ENCODE data around the gene MLPH.

The MLPH gene

GRCh38 chr2:237486819-237487448, at the start of gene MLPH:
MLPH (plus strand) TSS chr2:237487251; CDS start chr2:237493427, 6,176 bp downstream.
- Histone ChIP-seq H3K27me3 (ENCODE audit: control insufficient read depth in 1 of 2, insufficient read depth in 2 of 2, low read length in 2 of 2) (peaks cover 7 to 27% of the 10 kb centered on the region in 2 donors), H3K9me3 (ENCODE audit: low read length) (peaks cover 6% of the 10 kb centered on the region), H3K9ac (ENCODE audit: low read length) (no peak within 1 kb of the TSS), H3K36me3 (ENCODE audit: insufficient read depth, low read length) (no peaks in the 10 kb centered on the region), H3K4me3 (ENCODE audit: low read depth in 1 of 2, low read length in 2 of 2) (peak within 1 kb of the TSS; percentile 41 to 50), H3K4me1 (ENCODE audit: insufficient read depth, low read length) (peaks cover 9% of the 10 kb centered on the region), H3K27ac (ENCODE audit: low read depth, low read length) (no peak within 1 kb of the TSS)

- Histone ChIP-seq H3K4me1 (ENCODE audit: insufficient read depth, low read length) (peaks cover 38% of the 10 kb centered on the region), H3K4me3 (ENCODE audit: low read depth in 1 of 2, low read length in 2 of 2) (no peak overlapping the region), H3K36me3 (ENCODE audit: insufficient read depth, low read length) (no peaks in the 10 kb centered on the region), H3K27ac (ENCODE audit: low read depth, low read length) (no peak overlapping the region), H3K9me3 (ENCODE audit: low read length) (no peaks in the 10 kb centered on the region), H3K27me3 (ENCODE audit: control insufficient read depth in 1 of 2, insufficient read depth in 2 of 2, low read length in 2 of 2) (no peaks in the 10 kb centered on the region), H3K9ac (ENCODE audit: low read length) (no peak overlapping the region)
These were observed 49.5 kb upstream of the MLPH start for GRCh38 chr2:237437566-237437965.

GRCh38 chr2:237438080-237438940, 48.7 kb upstream of the MLPH start:
- Histone ChIP-seq H3K4me1 (ENCODE audit: insufficient read depth, low read length) (peaks cover 32% of the 10 kb centered on the region), H3K9ac (ENCODE audit: low read length) (no peak overlapping the region), H3K4me3 (ENCODE audit: low read depth in 1 of 2, low read length in 2 of 2) (no peak overlapping the region), H3K27me3 (ENCODE audit: control insufficient read depth in 1 of 2, insufficient read depth in 2 of 2, low read length in 2 of 2) (no peaks in the 10 kb centered on the region), H3K9me3 (ENCODE audit: low read length) (no peaks in the 10 kb centered on the region), H3K36me3 (ENCODE audit: insufficient read depth, low read length) (no peaks in the 10 kb centered on the region), H3K27ac (ENCODE audit: low read depth, low read length) (no peak overlapping the region)

- Histone ChIP-seq H3K9me3 (ENCODE audit: low read length) (no peaks in the 10 kb centered on the region), H3K27ac (ENCODE audit: low read depth, low read length) (no peak overlapping the region), H3K27me3 (ENCODE audit: control insufficient read depth in 1 of 2, insufficient read depth in 2 of 2, low read length in 2 of 2) (no peaks in the 10 kb centered on the region), H3K9ac (ENCODE audit: low read length) (no peak overlapping the region), H3K4me3 (ENCODE audit: low read depth in 1 of 2, low read length in 2 of 2) (no peak overlapping the region), H3K36me3 (ENCODE audit: insufficient read depth, low read length) (no peaks in the 10 kb centered on the region), H3K4me1 (ENCODE audit: insufficient read depth, low read length) (peaks cover 10% of the 10 kb centered on the region)
These were observed 46.2 kb upstream of the MLPH start for GRCh38 chr2:237440819-237441281.

- H3K9ac ChIP-seq (ENCODE audit: low read length): no peak overlapping the region
- H3K4me1 ChIP-seq (ENCODE audit: insufficient read depth, low read length): peaks cover 3% of the 10 kb centered on the region
- no peak overlapping the region for H3K4me3 ChIP-seq (ENCODE audit: low read depth in 1 of 2, low read length in 2 of 2)
- H3K36me3 ChIP-seq (ENCODE audit: insufficient read depth, low read length): no peaks in the 10 kb centered on the region
- no peaks in the 10 kb centered on the region for H3K27me3 ChIP-seq (ENCODE audit: control insufficient read depth in 1 of 2, insufficient read depth in 2 of 2, low read length in 2 of 2)
- H3K9me3 ChIP-seq (ENCODE audit: low read length): no peaks in the 10 kb centered on the region
- no peak overlapping the region for H3K27ac ChIP-seq (ENCODE audit: low read depth, low read length)
These were observed 45.3 kb upstream of the MLPH start for GRCh38 chr2:237441605-237442274.

GRCh38 chr2:237444071-237444470, 43.0 kb upstream of the MLPH start:
- Histone ChIP-seq H3K9me3 (ENCODE audit: low read length) (no peaks in the 10 kb centered on the region), H3K27me3 (ENCODE audit: control insufficient read depth in 1 of 2, insufficient read depth in 2 of 2, low read length in 2 of 2) (no peaks in the 10 kb centered on the region), H3K4me1 (ENCODE audit: insufficient read depth, low read length) (peaks cover 5% of the 10 kb centered on the region), H3K27ac (ENCODE audit: low read depth, low read length) (no peak overlapping the region), H3K36me3 (ENCODE audit: insufficient read depth, low read length) (no peaks in the 10 kb centered on the region), H3K9ac (ENCODE audit: low read length) (no peak overlapping the region), H3K4me3 (ENCODE audit: low read depth in 1 of 2, low read length in 2 of 2) (no peak overlapping the region)

- Histone ChIP-seq H3K9ac (ENCODE audit: low read length) (no peak overlapping the region), H3K27me3 (ENCODE audit: control insufficient read depth in 1 of 2, insufficient read depth in 2 of 2, low read length in 2 of 2) (no peaks in the 10 kb centered on the region), H3K4me1 (ENCODE audit: insufficient read depth, low read length) (peaks cover 16% of the 10 kb centered on the region), H3K4me3 (ENCODE audit: low read depth in 1 of 2, low read length in 2 of 2) (no peak overlapping the region), H3K27ac (ENCODE audit: low read depth, low read length) (no peak overlapping the region), H3K36me3 (ENCODE audit: insufficient read depth, low read length) (no peaks in the 10 kb centered on the region), H3K9me3 (ENCODE audit: low read length) (no peaks in the 10 kb centered on the region)
These were observed 41.3 kb upstream of the MLPH start for GRCh38 chr2:237445611-237446337.

GRCh38 chr2:237446338-237446665, 40.7 kb upstream of the MLPH start:
- Histone ChIP-seq H3K9me3 (ENCODE audit: low read length) (no peaks in the 10 kb centered on the region), H3K4me1 (ENCODE audit: insufficient read depth, low read length) (peaks cover 21% of the 10 kb centered on the region), H3K27ac (ENCODE audit: low read depth, low read length) (no peak overlapping the region), H3K9ac (ENCODE audit: low read length) (no peak overlapping the region), H3K27me3 (ENCODE audit: control insufficient read depth in 1 of 2, insufficient read depth in 2 of 2, low read length in 2 of 2) (no peaks in the 10 kb centered on the region), H3K36me3 (ENCODE audit: insufficient read depth, low read length) (no peaks in the 10 kb centered on the region), H3K4me3 (ENCODE audit: low read depth in 1 of 2, low read length in 2 of 2) (no peak overlapping the region)

GRCh38 chr2:237447496-237447895, 39.6 kb upstream of the MLPH start:
- H3K36me3 ChIP-seq (ENCODE audit: insufficient read depth, low read length): no peaks in the 10 kb centered on the region

GRCh38 chr2:237448171-237448570, 38.9 kb upstream of the MLPH start:
- no peak overlapping the region for H3K27ac ChIP-seq (ENCODE audit: low read depth, low read length)

More at GRCh38 chr2:237447496-237447895, 39.6 kb upstream of the MLPH start:
- peaks cover 28% of the 10 kb centered on the region for H3K4me1 ChIP-seq (ENCODE audit: insufficient read depth, low read length)
- H3K27ac ChIP-seq (ENCODE audit: low read depth, low read length): no peak overlapping the region
- H3K9me3 ChIP-seq (ENCODE audit: low read length): no peaks in the 10 kb centered on the region
- H3K27me3 ChIP-seq (ENCODE audit: control insufficient read depth in 1 of 2, insufficient read depth in 2 of 2, low read length in 2 of 2): no peaks in the 10 kb centered on the region
- no peak overlapping the region for H3K9ac ChIP-seq (ENCODE audit: low read length)
- H3K4me3 ChIP-seq (ENCODE audit: low read depth in 1 of 2, low read length in 2 of 2): no peak overlapping the region

GRCh38 chr2:237448626-237449025, 38.4 kb upstream of the MLPH start:
- H3K27me3 ChIP-seq (ENCODE audit: control insufficient read depth in 1 of 2, insufficient read depth in 2 of 2, low read length in 2 of 2): no peaks in the 10 kb centered on the region
- H3K4me1 ChIP-seq (ENCODE audit: insufficient read depth, low read length): peaks cover 29% of the 10 kb centered on the region
- H3K9me3 ChIP-seq (ENCODE audit: low read length): no peaks in the 10 kb centered on the region
- no peak overlapping the region for H3K27ac ChIP-seq (ENCODE audit: low read depth, low read length)
- no peak overlapping the region for H3K4me3 ChIP-seq (ENCODE audit: low read depth in 1 of 2, low read length in 2 of 2)
- H3K36me3 ChIP-seq (ENCODE audit: insufficient read depth, low read length): no peaks in the 10 kb centered on the region
- H3K9ac ChIP-seq (ENCODE audit: low read length): no peak overlapping the region

More at GRCh38 chr2:237448171-237448570, 38.9 kb upstream of the MLPH start:
- no peaks in the 10 kb centered on the region for H3K36me3 ChIP-seq (ENCODE audit: insufficient read depth, low read length)
- no peak overlapping the region for H3K4me3 ChIP-seq (ENCODE audit: low read depth in 1 of 2, low read length in 2 of 2)
- H3K4me1 ChIP-seq (ENCODE audit: insufficient read depth, low read length): peaks cover 29% of the 10 kb centered on the region
- no peak overlapping the region for H3K9ac ChIP-seq (ENCODE audit: low read length)
- H3K9me3 ChIP-seq (ENCODE audit: low read length): no peaks in the 10 kb centered on the region
- H3K27me3 ChIP-seq (ENCODE audit: control insufficient read depth in 1 of 2, insufficient read depth in 2 of 2, low read length in 2 of 2): no peaks in the 10 kb centered on the region

All from muscle layer of colon (tissue), 2 donors.